Measurements from ENCODE around the gene DENND4B. TPM values are rescaled to one million over a fixed set of nuclear protein-coding genes. Genes with fewer than 3 reads are reported as not detected.

The DENND4B gene
- total and polyA plus RNA-seq, 9 of the 15 experiments (the other 6 are each of a cell fraction or from before 2014, with no cell fraction given), result 9.5 to 80.5 (median 23.1) TPM

GRCh38 chr1:153990468-153991150 lies 44.1 kb upstream of the DENND4B start, which contains the start of gene RPS27 (continued):
- TF ChIP-seq, protein P1, sequence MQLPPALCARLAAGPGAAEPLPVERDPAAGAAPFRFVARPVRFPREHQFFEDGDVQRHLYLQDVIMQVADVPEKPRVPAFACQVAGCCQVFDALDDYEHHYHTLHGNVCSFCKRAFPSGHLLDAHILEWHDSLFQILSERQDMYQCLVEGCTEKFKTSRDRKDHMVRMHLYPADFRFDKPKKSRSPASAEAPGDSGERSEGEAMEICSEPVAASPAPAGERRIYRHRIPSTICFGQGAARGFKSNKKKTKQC (CRISPR knock-in tag; IDR thresholded peaks at IDR 0.05), result peak; percentile 95
- no peak for TF ChIP-seq SREBF2 (CRISPR knock-in tag; IDR thresholded peaks at IDR 0.05)
- TF ChIP-seq FOXK1 (CRISPR knock-in tag; IDR thresholded peaks at IDR 0.05; ENCODE audit: borderline replicate concordance), result no peak
- TF ChIP-seq NFE2 (IDR thresholded peaks at IDR 0.05; ENCODE audit: low read depth), result no peak
- no peak for TF ChIP-seq ZNF778 (CRISPR knock-in tag; IDR thresholded peaks at IDR 0.05)
- TF ChIP-seq DMBX1 (CRISPR knock-in tag; IDR thresholded peaks at IDR 0.05; ENCODE audit: borderline replicate concordance), result no peak
- no peak for TF ChIP-seq RFX1 (IDR thresholded peaks at IDR 0.05)
- no peak for TF ChIP-seq JUNB (CRISPR knock-in tag; conservative IDR thresholded peaks at IDR 0.05)
- peak; percentile 68 to 88 for TF ChIP-seq FOXK2 (conservative IDR thresholded peaks at IDR 0.05 in 1 of 2, IDR thresholded peaks at IDR 0.05 in 1 of 2; ENCODE audit: low read depth in 2 of 2)
- TF ChIP-seq SMARCB1 (IDR thresholded peaks at IDR 0.05; ENCODE audit: insufficient read length, low read depth), result no peak
- TF ChIP-seq CTCF (IDR thresholded peaks at IDR 0.05 in 2 of 3, conservative IDR thresholded peaks at IDR 0.05 in 1 of 3; ENCODE audit: insufficient read depth in 2 of 3, low read depth in 1 of 3, low read length in 3 of 3), result peak in 1 of 3 experiments; percentile 26; a peak in 1 of 6 replicates
- TF ChIP-seq, protein P2, sequence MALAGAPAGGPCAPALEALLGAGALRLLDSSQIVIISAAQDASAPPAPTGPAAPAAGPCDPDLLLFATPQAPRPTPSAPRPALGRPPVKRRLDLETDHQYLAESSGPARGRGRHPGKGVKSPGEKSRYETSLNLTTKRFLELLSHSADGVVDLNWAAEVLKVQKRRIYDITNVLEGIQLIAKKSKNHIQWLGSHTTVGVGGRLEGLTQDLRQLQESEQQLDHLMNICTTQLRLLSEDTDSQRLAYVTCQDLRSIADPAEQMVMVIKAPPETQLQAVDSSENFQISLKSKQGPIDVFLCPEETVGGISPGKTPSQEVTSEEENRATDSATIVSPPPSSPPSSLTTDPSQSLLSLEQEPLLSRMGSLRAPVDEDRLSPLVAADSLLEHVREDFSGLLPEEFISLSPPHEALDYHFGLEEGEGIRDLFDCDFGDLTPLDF (CRISPR knock-in tag; IDR thresholded peaks at IDR 0.05), result peak; percentile 89
- no peak for TF ChIP-seq SMARCC2 (IDR thresholded peaks at IDR 0.05; ENCODE audit: low read depth)
- TF ChIP-seq U2AF1 (optimal IDR thresholded peaks at IDR 0.05; ENCODE audit: low read depth, low read length), result no peak
- TF ChIP-seq POLR2H (tag; IDR thresholded peaks at IDR 0.05; ENCODE audit: low read depth), result peak; percentile 99
- TF ChIP-seq BCOR (IDR thresholded peaks at IDR 0.05), result peak; percentile 55; the same call in 1 of the 2 replicates
- no peak for TF ChIP-seq XRCC4 (IDR thresholded peaks at IDR 0.05; ENCODE audit: extremely low read depth, insufficient read depth, insufficient read length)
- TF ChIP-seq ZNF174 (CRISPR knock-in tag; IDR thresholded peaks at IDR 0.05), result no peak
- TF ChIP-seq ZNF717 (CRISPR knock-in tag; IDR thresholded peaks at IDR 0.05), result no peak
- no peak for TF ChIP-seq CEBPZ (IDR thresholded peaks at IDR 0.05; ENCODE audit: borderline replicate concordance, low read depth, low read length)
- TF ChIP-seq KDM5B (IDR thresholded peaks at IDR 0.05; ENCODE audit: insufficient replicate concordance, low read depth, low read length), result peak; percentile 100
- TF ChIP-seq SMAD2 (IDR thresholded peaks at IDR 0.05; ENCODE audit: low read depth, low read length), result no peak

All from K562 (cell line).